Endothelial cell of umbilical vein (primary cell): ENCODE measurements around the gene NDUFS2. TPM values are rescaled to one million over a fixed set of nuclear protein-coding genes. Genes with fewer than 3 reads are reported as not detected.

Source experiments
- BruUV-seq: library from RNA; stranded (reverse); fragments of 400-500 nt; replicated peaks from 2 replicates; lab custom pipeline; 2021; lab: Mats Ljungman, UMichigan
- CTCF ChIA-PET: fragments of 300-600, 350-600 bp; sonication (Branson Sonifier 250); formaldehyde crosslinking; loops from one replicate; lab custom pipeline; 2021; ENCODE audit warnings: antibody characterized with exemption, inconsistent platforms; lab: Charles Lee
- POLR2A ChIA-PET: fragments of 300-600, 350-600 bp; sonication (Branson Sonifier 250); formaldehyde crosslinking; loops from one replicate; lab custom pipeline; 2021; ENCODE audit warnings: antibody characterized with exemption, inconsistent platforms; lab: Charles Lee
- DNase-seq: peaks from one replicate; pipeline ENCODE4 v3.0.0-alpha.2; 2011; ENCODE audit warnings: low read depth, low spot score
- FAIRE-seq: peaks from 2 replicates; lab custom pipeline; 2011; peaks lifted over from hg19 to GRCh38; lab: Jason Lieb, UNC
- H2AFZ ChIP-seq: 2 replicates; pipeline ENCODE4 v1.6.0; 2012; ENCODE audit warnings: low read depth, low read length, control low read depth, inconsistent platforms
- H3K27ac ChIP-seq: 2 replicates; pipeline ENCODE4 v1.5.1; 2011; ENCODE audit warnings: low read depth, mild to moderate bottlenecking, control low read depth, low read length, moderate library complexity; ENCODE audit not compliant: insufficient read depth
- H3K27me3 ChIP-seq, 2 experiments: 2 replicates each; pipeline versions ENCODE4 v1.6.0 to v1.6.1; 2011; ENCODE audit warnings: low read length in 2 of 2, mixed read lengths in 1 of 2; ENCODE audit not compliant: control insufficient read depth in 2 of 2, insufficient read depth in 2 of 2
- H3K36me3 ChIP-seq, 2 experiments: 2 replicates in 1 of 2; 3 replicates in 1 of 2; pipeline ENCODE4 v1.5.1; 2011; ENCODE audit warnings: low read length in 2 of 2, mild to moderate bottlenecking in 1 of 2, moderate library complexity in 1 of 2; ENCODE audit not compliant: control insufficient read depth in 2 of 2, insufficient read depth in 2 of 2; ENCODE audit errors: extremely low read depth in 1 of 2
- H3K4me1 ChIP-seq: 3 replicates; pipeline ENCODE4 v1.5.1; 2011; ENCODE audit warnings: mild to moderate bottlenecking, low read length; ENCODE audit not compliant: control insufficient read depth, insufficient read depth; ENCODE audit errors: extremely low read depth
- H3K4me2 ChIP-seq: 2 replicates; pipeline ENCODE4 v1.6.1; 2011; ENCODE audit warnings: low read length, control low read depth, mixed read lengths; ENCODE audit not compliant: insufficient read depth
- H3K4me3 ChIP-seq, 3 experiments: fragments of 200-600 bp in 1 of 3; sonication (generic), shearing (Covaris generic) in 1 of 3; replicated peaks in 1 of 3; 2 replicates each; pipeline ENCODE4 v1.5.1; 2011 to 2016; ENCODE audit warnings: control low read depth in 3 of 3, low read length in 3 of 3, mild to moderate bottlenecking in 2 of 3, inconsistent platforms in 1 of 3, low read depth in 1 of 3, moderate library complexity in 1 of 3; ENCODE audit not compliant: insufficient read depth in 1 of 3
- H3K79me2 ChIP-seq: 2 replicates; pipeline ENCODE4 v1.6.0; 2012; ENCODE audit warnings: low read length, inconsistent platforms; ENCODE audit not compliant: control insufficient read depth, insufficient read depth
- H3K9ac ChIP-seq: replicated peaks from 2 replicates; pipeline ENCODE3; 2011; ENCODE audit warnings: low read length, control low read depth; ENCODE audit not compliant: insufficient read depth; ENCODE audit errors: extremely low read depth
- H3K9me1 ChIP-seq: replicated peaks from 3 replicates; pipeline ENCODE4 v1.6.0; 2011; ENCODE audit warnings: mild to moderate bottlenecking, low read length; ENCODE audit not compliant: control insufficient read depth, insufficient read depth; ENCODE audit errors: extremely low read depth
- H3K9me3 ChIP-seq: replicated peaks from 2 replicates; pipeline ENCODE4 v1.5.1; 2012; ENCODE audit warnings: low read length, inconsistent platforms; ENCODE audit not compliant: control insufficient read depth, insufficient read depth
- H4K20me1 ChIP-seq: replicated peaks from 2 replicates; pipeline ENCODE3; 2011; ENCODE audit warnings: mild to moderate bottlenecking, low read length; ENCODE audit not compliant: control insufficient read depth, insufficient read depth; ENCODE audit errors: extremely low read depth
- EZH2 ChIP-seq: IDR thresholded peaks from 2 replicates; pipeline ENCODE4 v1.6.1; 2012; ENCODE audit warnings: borderline replicate concordance, low read depth, mild to moderate bottlenecking, moderate library complexity, low read length, inconsistent platforms; ENCODE audit not compliant: severe bottlenecking
- FOS ChIP-seq: IDR thresholded peaks from 2 replicates; pipeline ENCODE4 v1.6.1; 2011; ENCODE audit warnings: mild to moderate bottlenecking, low read length, moderate library complexity, borderline replicate concordance; ENCODE audit not compliant: insufficient read depth
- GATA2 ChIP-seq: IDR thresholded peaks from 2 replicates; pipeline ENCODE4 v1.7.0; 2011; ENCODE audit warnings: low read depth, mild to moderate bottlenecking, moderate library complexity, mixed read lengths, low read length; ENCODE audit not compliant: insufficient read length, insufficient read depth
- JUN ChIP-seq: IDR thresholded peaks from 2 replicates; pipeline ENCODE4 v1.6.1; 2011; ENCODE audit warnings: borderline replicate concordance, low read depth; ENCODE audit not compliant: insufficient read length, insufficient read depth
- MYC ChIP-seq: IDR thresholded peaks from one replicate; pipeline ENCODE4 v1.6.1; 2011; ENCODE audit warnings: mild to moderate bottlenecking, low read depth, low read length
- POLR2A ChIP-seq: IDR thresholded peaks from 2 replicates; pipeline ENCODE4 v1.6.1; 2012; ENCODE audit warnings: low read depth, mild to moderate bottlenecking, control low read depth, low read length
- POLR2AphosphoS5 ChIP-seq: IDR thresholded peaks from 2 replicates; pipeline ENCODE4 v1.6.1; 2012; ENCODE audit warnings: low read depth, mild to moderate bottlenecking, control low read depth, low read length, moderate library complexity; ENCODE audit not compliant: insufficient read depth
- dilution Hi-C: fragments of 300-500 bp; cut with MboI; formaldehyde crosslinking; loops from one replicate; pipeline ENCODE4 v1.15.0; 2019; ENCODE audit warnings: low sequenced_read_pairs; ENCODE audit not compliant: extremely low pct_ligation_motif_present
- intact Hi-C: fragments of 100-400 bp; cut with micrococcal nuclease; formaldehyde crosslinking; loops from one replicate; pipeline ENCODE4 v1.10.0; 2022
- polyA plus RNA-seq, 4 experiments: library from polyadenylated mRNA; depleted of rRNA in 3 of 4; stranded (reverse) in 3 of 4; unstranded in 1 of 4; fragments of >200 nt; gene quantifications; 2 replicates each; pipeline versions ENCODE4 v1.2.1 to v1.2.3, GENCODE V29; 2011 to 2012; ENCODE audit warnings: missing spikeins in 1 of 4
- total RNA-seq: library from RNA; stranded (reverse); gene quantifications from 2 replicates; pipeline ENCODE4 v1.2.3, GENCODE V29; 2021
- TF ChIP-seq, protein P1 (sequence below): IDR thresholded peaks from 2 replicates; pipeline ENCODE4 v1.6.1; 2011; ENCODE audit not compliant: insufficient read depth, insufficient read length
- TF ChIP-seq, protein P2 (sequence below), 2 donors: IDR thresholded peaks; 1 replicate in 1 of 2; 2 replicates in 1 of 2; pipeline ENCODE4 v1.5.1; 2011; ENCODE audit warnings: low read length in 2 of 2, mild to moderate bottlenecking in 2 of 2, moderate library complexity in 2 of 2, control low read depth in 1 of 2, inconsistent platforms in 1 of 2, low read depth in 1 of 2; ENCODE audit not compliant: insufficient read depth in 1 of 2; ENCODE audit errors: extremely low read depth in 1 of 2

NDUFS2 gene
- total and polyA plus RNA-seq, 2 donors (not counting 3 experiments of a cell fraction or from before 2014, with no cell fraction given), result 95.1 to 130 TPM

DNA sequence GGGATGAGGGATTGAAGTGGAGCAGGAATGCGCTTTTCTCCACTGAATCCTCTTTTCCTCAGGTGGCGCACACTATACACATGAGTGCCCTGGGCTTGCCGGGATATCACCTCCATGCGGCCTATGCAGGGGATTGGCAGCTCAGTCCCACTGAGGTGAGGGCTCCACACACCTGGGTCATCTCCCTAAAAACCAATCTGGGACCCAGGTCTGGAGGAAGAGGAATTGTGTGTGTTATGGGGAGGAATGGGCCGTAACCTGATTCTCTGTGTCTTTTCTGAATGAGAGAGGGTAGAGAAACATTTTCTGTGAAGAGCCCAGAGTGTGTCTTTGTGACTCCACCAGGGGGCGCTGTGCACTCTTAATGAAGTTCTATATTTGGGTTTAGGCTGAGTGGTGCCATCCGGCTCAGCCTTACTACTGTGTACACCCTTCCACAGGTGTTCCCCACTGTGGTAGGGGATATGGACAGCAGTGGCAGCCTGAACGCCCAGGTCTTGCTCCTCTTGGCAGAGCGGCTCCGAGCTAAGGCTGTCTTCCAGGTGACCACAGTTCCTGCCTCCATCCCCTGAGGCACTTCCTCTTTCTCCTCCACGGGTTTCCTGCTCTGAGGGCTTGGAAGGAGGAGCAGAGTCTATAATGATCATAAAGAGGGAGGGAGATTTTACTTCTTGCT lies 25.2 kb downstream of the NDUFS2 start:
- H3K4me3 ChIP-seq, result peak overlapping the region in 2 of 3 experiments; percentile 29 to 83
- CTCF ChIA-PET, result interaction anchor here (0.6 to 6.9 kb wide), 23 partner anchors 8 to 156 kb away, joined by 3 to 156 read pairs (median 5); partner anchors contain the start of genes ADAMTS4, CFAP126, FCER1G and NDUFS2
- peak; percentile 88 for FAIRE-seq

More for the DNA sequence above, 25.2 kb downstream of the NDUFS2 start:
- Histone ChIP-seq H3K9me3 (no peaks in the 10 kb centered on the region), H3K9ac (peak overlapping the region; percentile 28), H3K79me2 (no peaks in the 10 kb centered on the region), H3K4me2 (peak overlapping the region; percentile 80), H3K36me3 (peaks cover 10% of the 10 kb centered on the region in 2 experiments), H2AFZ (peak overlapping the region; percentile 75), H3K9me1 (no peaks in the 10 kb centered on the region), H3K27ac (peak overlapping the region; percentile 25), H4K20me1 (no peaks in the 10 kb centered on the region), H3K27me3 (no peaks in the 10 kb centered on the region), H3K4me1 (peaks cover 18% of the 10 kb centered on the region)
- peak; percentile 72 for DNase-seq
- intact Hi-C loops, result loop anchor here (1.0 kb wide), 4 partner anchors 64 to 155 kb away; partner anchors contain the start of gene SDHC
- no TSS peak for BruUV-seq
- dilution Hi-C loops, result no loop called here
- TF ChIP-seq POLR2A (peak; percentile 59), POLR2AphosphoS5 (peak; percentile 26), FOS (no peak), MYC (no peak), GATA2 (no peak), JUN (no peak), EZH2 (no peak)
- TF ChIP-seq, protein P1, sequence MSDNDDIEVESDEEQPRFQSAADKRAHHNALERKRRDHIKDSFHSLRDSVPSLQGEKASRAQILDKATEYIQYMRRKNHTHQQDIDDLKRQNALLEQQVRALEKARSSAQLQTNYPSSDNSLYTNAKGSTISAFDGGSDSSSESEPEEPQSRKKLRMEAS, result no peak
- TF ChIP-seq, protein P2, sequence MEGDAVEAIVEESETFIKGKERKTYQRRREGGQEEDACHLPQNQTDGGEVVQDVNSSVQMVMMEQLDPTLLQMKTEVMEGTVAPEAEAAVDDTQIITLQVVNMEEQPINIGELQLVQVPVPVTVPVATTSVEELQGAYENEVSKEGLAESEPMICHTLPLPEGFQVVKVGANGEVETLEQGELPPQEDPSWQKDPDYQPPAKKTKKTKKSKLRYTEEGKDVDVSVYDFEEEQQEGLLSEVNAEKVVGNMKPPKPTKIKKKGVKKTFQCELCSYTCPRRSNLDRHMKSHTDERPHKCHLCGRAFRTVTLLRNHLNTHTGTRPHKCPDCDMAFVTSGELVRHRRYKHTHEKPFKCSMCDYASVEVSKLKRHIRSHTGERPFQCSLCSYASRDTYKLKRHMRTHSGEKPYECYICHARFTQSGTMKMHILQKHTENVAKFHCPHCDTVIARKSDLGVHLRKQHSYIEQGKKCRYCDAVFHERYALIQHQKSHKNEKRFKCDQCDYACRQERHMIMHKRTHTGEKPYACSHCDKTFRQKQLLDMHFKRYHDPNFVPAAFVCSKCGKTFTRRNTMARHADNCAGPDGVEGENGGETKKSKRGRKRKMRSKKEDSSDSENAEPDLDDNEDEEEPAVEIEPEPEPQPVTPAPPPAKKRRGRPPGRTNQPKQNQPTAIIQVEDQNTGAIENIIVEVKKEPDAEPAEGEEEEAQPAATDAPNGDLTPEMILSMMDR (IDR thresholded peaks at IDR 0.05; ENCODE audit: extremely low read depth in 1 of 2, insufficient read depth in 1 of 2, low read depth in 1 of 2, low read length in 2 of 2), result peak; percentile 76 to 78
- POLR2A ChIA-PET, result no interaction called here
